ENCODE data around the gene FGF11. TPM values are rescaled to one million over a fixed set of nuclear protein-coding genes. Genes with fewer than 3 reads are reported as not detected.

The FGF11 gene
- polyA plus RNA-seq, 1 experiment: 0.63 TPM

DNA sequence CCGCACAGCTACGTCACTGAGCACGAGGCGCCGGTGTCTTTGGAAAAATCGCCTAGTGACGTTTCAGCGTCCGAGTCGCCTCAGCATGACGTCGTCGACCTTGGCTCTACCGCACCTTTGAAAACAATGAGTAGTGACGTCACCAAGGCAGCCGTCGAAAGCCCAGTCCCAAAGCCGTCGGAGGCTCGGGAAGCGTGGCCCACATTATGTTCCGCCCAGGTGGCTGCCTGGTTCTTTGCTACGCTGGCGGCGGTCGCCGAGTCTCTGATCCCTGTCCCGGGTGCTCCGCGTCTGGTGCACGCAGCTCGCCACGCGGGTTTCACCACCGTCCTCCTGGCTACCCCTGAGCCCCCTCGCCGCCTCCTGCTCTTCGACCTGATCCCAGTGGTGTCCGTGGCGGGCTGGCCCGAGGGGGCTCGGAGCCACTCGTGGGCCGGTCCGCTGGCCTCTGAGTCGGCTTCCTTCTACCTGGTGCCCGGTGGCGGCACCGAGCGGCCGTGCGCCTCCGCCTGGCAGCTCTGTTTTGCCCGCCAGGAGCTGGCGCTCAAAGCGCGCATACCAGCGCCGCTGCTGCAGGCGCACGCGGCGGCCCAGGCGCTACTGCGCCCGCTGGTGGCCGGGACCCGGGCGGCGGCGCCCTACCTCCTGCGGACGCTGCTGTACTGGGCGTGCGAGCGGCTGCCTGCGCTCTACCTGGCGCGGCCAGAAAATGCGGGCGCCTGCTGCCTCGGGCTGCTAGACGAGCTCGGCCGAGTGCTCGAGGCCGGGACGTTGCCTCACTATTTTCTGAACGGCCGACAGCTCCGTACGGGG, 2.5 kb upstream of the FGF11 start:
- H3K27me3 ChIP-seq (ENCODE audit: control insufficient read depth, insufficient read depth, low read length): peaks cover 31% of the 10 kb centered on the region
- no peak overlapping the region for H3K27ac ChIP-seq (ENCODE audit: low read depth, low read length)
- ChIA-PET POLR2A (interaction anchor here (0.6 to 2.7 kb wide), 4 partner anchors 9 to 47 kb away, joined by 3 to 16 read pairs (median 4); partner anchors contain the start of genes POLR2A and TMEM256), CTCF (interaction anchor here (0.6 to 3.3 kb wide), 13 partner anchors 10 to 124 kb away, joined by 3 to 14 read pairs (median 4); partner anchors contain the start of genes SENP3, SPEM2 and TMEM95)
- TF ChIP-seq, protein P1, sequence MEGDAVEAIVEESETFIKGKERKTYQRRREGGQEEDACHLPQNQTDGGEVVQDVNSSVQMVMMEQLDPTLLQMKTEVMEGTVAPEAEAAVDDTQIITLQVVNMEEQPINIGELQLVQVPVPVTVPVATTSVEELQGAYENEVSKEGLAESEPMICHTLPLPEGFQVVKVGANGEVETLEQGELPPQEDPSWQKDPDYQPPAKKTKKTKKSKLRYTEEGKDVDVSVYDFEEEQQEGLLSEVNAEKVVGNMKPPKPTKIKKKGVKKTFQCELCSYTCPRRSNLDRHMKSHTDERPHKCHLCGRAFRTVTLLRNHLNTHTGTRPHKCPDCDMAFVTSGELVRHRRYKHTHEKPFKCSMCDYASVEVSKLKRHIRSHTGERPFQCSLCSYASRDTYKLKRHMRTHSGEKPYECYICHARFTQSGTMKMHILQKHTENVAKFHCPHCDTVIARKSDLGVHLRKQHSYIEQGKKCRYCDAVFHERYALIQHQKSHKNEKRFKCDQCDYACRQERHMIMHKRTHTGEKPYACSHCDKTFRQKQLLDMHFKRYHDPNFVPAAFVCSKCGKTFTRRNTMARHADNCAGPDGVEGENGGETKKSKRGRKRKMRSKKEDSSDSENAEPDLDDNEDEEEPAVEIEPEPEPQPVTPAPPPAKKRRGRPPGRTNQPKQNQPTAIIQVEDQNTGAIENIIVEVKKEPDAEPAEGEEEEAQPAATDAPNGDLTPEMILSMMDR (IDR thresholded peaks at IDR 0.05; ENCODE audit: low read depth, low read length): peak; percentile 58
- no peak for DNase-seq (ENCODE audit: low read depth, low spot score)
- H3K9me3 ChIP-seq (ENCODE audit: control insufficient read depth, insufficient read depth, low read length): peaks cover 6% of the 10 kb centered on the region; the same call in 1 of the 2 replicates
- peak overlapping the region; percentile 38 for H3K4me3 ChIP-seq (ENCODE audit: low read depth, low read length)

DNA sequence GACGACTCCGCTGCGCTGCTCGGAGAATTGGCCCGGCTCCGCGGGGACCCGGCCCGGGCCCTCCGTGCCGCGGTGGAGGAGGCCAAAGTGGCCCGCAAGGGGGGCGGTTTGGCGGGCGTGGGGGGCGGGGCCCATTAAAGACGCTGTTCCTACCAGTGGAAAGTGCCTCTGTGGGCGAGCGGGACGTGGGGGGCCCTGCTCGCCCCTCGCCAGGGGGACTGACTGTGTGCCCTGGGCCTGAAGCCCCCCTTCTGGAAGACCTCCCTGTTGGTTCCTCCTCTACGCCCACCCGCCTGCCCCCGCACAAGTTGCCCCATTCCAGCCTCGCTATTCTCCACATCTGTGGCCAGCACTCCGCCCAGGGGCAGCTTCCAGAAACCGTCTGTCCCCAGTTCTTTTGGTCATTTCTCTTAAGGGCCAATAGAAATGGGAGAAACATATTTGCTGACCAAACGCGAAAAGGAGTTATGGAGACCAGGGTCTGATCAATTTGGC, 1.9 kb upstream of the FGF11 start:
- Histone ChIP-seq H3K27ac (ENCODE audit: low read depth, low read length) (no peak overlapping the region), H3K9me3 (ENCODE audit: control insufficient read depth, insufficient read depth, low read length) (peaks cover 6% of the 10 kb centered on the region; the same call in 1 of the 2 replicates), H3K27me3 (ENCODE audit: control insufficient read depth, insufficient read depth, low read length) (peaks cover 31% of the 10 kb centered on the region), H3K4me3 (ENCODE audit: low read depth, low read length) (peak overlapping the region; percentile 38; the same call in 1 of the 2 replicates)
- TF ChIP-seq, protein P1 (IDR thresholded peaks at IDR 0.05; ENCODE audit: low read depth, low read length): no peak
- CTCF ChIA-PET: interaction anchor here (0.6 to 3.3 kb wide), 9 partner anchors 9 to 123 kb away, joined by 3 to 14 read pairs (median 3); partner anchors contain the start of genes SENP3, SPEM2 and TMEM95
- POLR2A ChIA-PET: interaction anchor here (0.7 to 2.7 kb wide), 3 partner anchors 19 to 47 kb away, joined by 4 to 16 read pairs (median 5); partner anchors contain the start of genes POLR2A and TMEM256
- no peak for DNase-seq (ENCODE audit: low read depth, low spot score)

DNA sequence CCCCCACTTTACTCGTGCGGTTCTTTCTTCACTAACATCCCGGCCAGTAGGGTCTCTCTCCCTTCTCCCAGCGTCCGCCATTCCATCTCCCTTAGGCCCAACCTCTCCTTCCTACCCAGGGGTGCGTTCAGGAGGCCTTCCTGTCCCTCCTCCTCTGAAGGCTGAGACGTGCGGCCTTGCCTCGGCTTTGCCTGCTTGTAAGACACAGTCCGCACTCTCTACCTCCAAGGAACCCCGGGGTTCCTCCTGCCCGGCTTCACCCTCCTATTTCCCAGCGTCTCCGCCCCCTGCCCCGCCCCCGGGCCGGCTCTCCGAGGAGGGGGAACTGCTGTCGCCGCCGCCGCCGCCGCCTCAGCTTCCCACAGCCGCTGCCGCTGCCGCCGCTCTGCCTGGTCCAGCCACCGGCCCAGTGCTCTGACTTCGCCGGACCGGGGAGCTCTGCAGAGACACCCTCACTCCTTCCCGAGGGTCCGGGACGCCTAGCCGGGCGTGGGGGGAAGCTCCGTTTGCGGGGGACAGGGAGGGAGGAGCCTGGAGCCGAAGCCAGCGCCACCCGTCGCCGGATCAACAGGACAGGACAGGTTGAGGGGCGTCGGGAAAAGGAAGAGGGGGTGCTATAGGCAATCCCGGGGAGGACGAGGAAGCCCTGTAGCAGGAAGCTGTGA, 1.2 kb upstream of the FGF11 start:
- ChIA-PET POLR2A (no interaction called here), CTCF (interaction anchor here (1.2 kb wide), 1 partner anchor 82 kb away, joined by 3 read pairs; no protein-coding TSS in a partner anchor)
- no peak for DNase-seq (ENCODE audit: low read depth, low spot score)
- no peak overlapping the region for H3K4me3 ChIP-seq (ENCODE audit: low read depth, low read length)
- TF ChIP-seq, protein P1 (IDR thresholded peaks at IDR 0.05; ENCODE audit: low read depth, low read length): no peak
- peaks cover 31% of the 10 kb centered on the region for H3K27me3 ChIP-seq (ENCODE audit: control insufficient read depth, insufficient read depth, low read length)
- H3K9me3 ChIP-seq (ENCODE audit: control insufficient read depth, insufficient read depth, low read length): peaks cover 6% of the 10 kb centered on the region; the same call in 1 of the 2 replicates
- no peak overlapping the region for H3K27ac ChIP-seq (ENCODE audit: low read depth, low read length)

DNA sequence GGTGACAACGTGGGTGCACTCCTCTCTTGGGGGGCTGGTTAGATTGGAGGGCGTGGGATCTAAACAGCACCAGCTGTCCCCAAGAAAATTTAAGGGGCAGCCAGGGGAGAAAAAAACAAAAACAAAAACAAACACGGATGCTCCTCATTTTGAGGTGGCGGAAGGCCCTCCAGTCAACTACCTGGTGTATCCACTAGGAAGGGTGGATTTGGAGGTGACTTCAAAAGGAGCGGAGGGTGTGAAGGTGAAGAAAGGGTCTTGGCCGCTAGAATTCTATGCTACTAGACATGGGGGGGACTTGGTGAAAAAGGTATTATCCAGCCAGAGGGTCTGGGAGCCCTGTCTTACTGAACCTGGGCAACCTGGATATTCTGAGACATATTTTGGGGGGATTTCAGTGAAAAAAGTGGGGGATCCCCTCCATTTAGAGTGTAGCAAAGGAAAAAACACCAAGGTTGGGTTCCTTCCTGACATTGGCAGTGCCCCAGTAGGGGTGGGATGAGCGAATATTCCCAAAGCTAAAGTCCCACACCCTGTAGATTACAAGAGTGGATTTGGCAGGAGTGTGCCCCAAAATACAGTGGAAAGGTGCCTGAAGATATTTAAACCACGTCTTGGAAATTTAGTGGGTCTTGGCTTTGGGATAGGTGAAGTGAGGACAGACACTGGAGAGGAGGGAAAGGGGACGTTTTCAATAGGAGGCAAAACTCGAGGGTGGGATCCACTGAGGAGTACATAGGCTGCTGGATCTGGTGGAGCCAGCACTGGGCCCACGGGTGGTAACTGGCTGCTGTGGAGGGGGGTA, 454 bp upstream of the FGF11 start:
- POLR2A ChIA-PET: interaction anchor here (0.5 kb wide), 1 partner anchor 45 kb away, joined by 3 read pairs; no protein-coding TSS in a partner anchor
- CTCF ChIA-PET: interaction anchor here (1.2 kb wide), 1 partner anchor 83 kb away, joined by 3 read pairs; no protein-coding TSS in a partner anchor
- TF ChIP-seq, protein P1 (IDR thresholded peaks at IDR 0.05; ENCODE audit: low read depth, low read length): no peak
- peaks cover 6% of the 10 kb centered on the region; the same call in 1 of the 2 replicates for H3K9me3 ChIP-seq (ENCODE audit: control insufficient read depth, insufficient read depth, low read length)
- H3K27ac ChIP-seq (ENCODE audit: low read depth, low read length): no peak overlapping the region
- peaks cover 31% of the 10 kb centered on the region for H3K27me3 ChIP-seq (ENCODE audit: control insufficient read depth, insufficient read depth, low read length)
- no peak for DNase-seq (ENCODE audit: low read depth, low spot score)
- H3K4me3 ChIP-seq (ENCODE audit: low read depth, low read length): no peak overlapping the region

Measured in AG04450 (cell line).